OCI-LY7 (cell line): ENCODE results near the gene FMNL2. TPM values are rescaled to one million over a fixed set of nuclear protein-coding genes. Genes with fewer than 3 reads are reported as not detected.

Experiments used
- BruUV-seq: library from RNA; stranded (reverse); fragments of 400-500 nt; replicated peaks from 2 replicates; lab custom pipeline; 2021; lab: Mats Ljungman, UMichigan
- CTCF ChIA-PET: fragments of 300-600 bp; sonication (Branson Sonifier 250); formaldehyde crosslinking; loops from one replicate; lab custom pipeline; 2022; ENCODE audit warnings: antibody characterized with exemption; ENCODE audit not compliant: unreplicated experiment; lab: Charles Lee
- POLR2A ChIA-PET: fragments of 300-600 bp; sonication (Branson Sonifier 250); formaldehyde crosslinking; loops from one replicate; lab custom pipeline; 2022; ENCODE audit warnings: antibody characterized with exemption; lab: Charles Lee
- DNase-seq: peaks from one replicate; pipeline ENCODE4 v3.0.0-alpha.2; 2015; ENCODE audit warnings: low spot score
- H2AFZ ChIP-seq: fragments of 200-600 bp; sonication (generic), shearing (Covaris generic); 2 replicates; pipeline ENCODE4 v1.6.1; 2014; ENCODE audit warnings: mild to moderate bottlenecking, antibody characterized with exemption, low read length, moderate library complexity
- H3K27ac ChIP-seq: fragments of 200-600 bp; sonication (generic); 2 replicates; pipeline ENCODE4 v1.5.1; 2014; ENCODE audit warnings: mixed run types, low read depth, mild to moderate bottlenecking, moderate library complexity, low read length, inconsistent platforms; ENCODE audit not compliant: poor library complexity, severe bottlenecking
- H3K36me3 ChIP-seq: fragments of 200-600 bp; sonication (generic); 2 replicates; pipeline ENCODE4 v1.6.1; 2014; ENCODE audit warnings: mild to moderate bottlenecking, antibody characterized with exemption, low read length, moderate library complexity, mixed read lengths; ENCODE audit not compliant: insufficient read depth
- H3K4me1 ChIP-seq: fragments of 200-600 bp; sonication (generic); 2 replicates; pipeline ENCODE4 v1.5.1; 2014; ENCODE audit warnings: mild to moderate bottlenecking, low read length; ENCODE audit not compliant: insufficient read depth, poor library complexity, severe bottlenecking
- H3K4me2 ChIP-seq: fragments of 200-600 bp; sonication (generic); 2 replicates; pipeline ENCODE4 v1.6.1; 2014; ENCODE audit warnings: mild to moderate bottlenecking, low read length
- H3K4me3 ChIP-seq: fragments of 200-600 bp; sonication (generic); 2 replicates; pipeline ENCODE4 v1.5.1; 2014; ENCODE audit warnings: mild to moderate bottlenecking, low read depth, low read length; ENCODE audit not compliant: poor library complexity, severe bottlenecking
- H3K79me2 ChIP-seq: fragments of 200-600 bp; sonication (generic); 2 replicates; pipeline ENCODE4 v1.6.1; 2016; ENCODE audit warnings: low read depth, mild to moderate bottlenecking, low read length, moderate library complexity, mixed read lengths; ENCODE audit not compliant: insufficient read depth
- H3K9me2 ChIP-seq: fragments of 200-600 bp; sonication (generic); 2 replicates; pipeline ENCODE4 v1.6.1; 2016; ENCODE audit warnings: mild to moderate bottlenecking, low read length, mixed read lengths; ENCODE audit not compliant: insufficient read depth
- H3K9me3 ChIP-seq: fragments of 200-600 bp; sonication (generic); 2 replicates; pipeline ENCODE4 v1.6.1; 2014; ENCODE audit warnings: mild to moderate bottlenecking, mixed run types, low read length, mixed read lengths
- H4K20me1 ChIP-seq: fragments of 200-600 bp; sonication (generic); 2 replicates; pipeline ENCODE4 v1.6.1; 2014; ENCODE audit warnings: mild to moderate bottlenecking, antibody characterized with exemption, low read length, moderate library complexity, mixed read lengths; ENCODE audit not compliant: insufficient read depth
- CTCF ChIP-seq: fragments of 200-600 bp; sonication (generic); conservative IDR thresholded peaks from 2 replicates; pipeline ENCODE4 v1.5.1; 2014; ENCODE audit warnings: mild to moderate bottlenecking, antibody characterized with exemption, low read length, moderate library complexity, mixed read lengths
- EZH2phosphoT487 ChIP-seq: fragments of 200-600 bp; sonication (generic); IDR thresholded peaks from 2 replicates; pipeline ENCODE4 v1.6.1; 2018; ENCODE audit warnings: low read depth, borderline replicate concordance, mild to moderate bottlenecking, mixed run types, antibody characterized with exemption, low read length, moderate library complexity, mixed read lengths
- intact Hi-C: fragments of 100-400 bp; cut with micrococcal nuclease; formaldehyde crosslinking; loops from one replicate; pipeline ENCODE4 v1.10.0; 2022; ENCODE audit not compliant: unreplicated experiment
- total RNA-seq, 2 experiments: library from RNA; depleted of rRNA in 1 of 2; stranded (reverse); fragments of >200 nt in 1 of 2; shearing (Covaris generic) in 1 of 2; gene quantifications; 2 replicates each; pipeline ENCODE4 v1.2.3, GENCODE V29; 2014 to 2022

Gene FMNL2
- total RNA-seq, 2 experiments from 2014 or later, result 0.03 to 0.21 TPM

GRCh38 chr2:152447897-152448296, 112.9 kb downstream of the FMNL2 start:
- POLR2A ChIA-PET, result no interaction called here
- BruUV-seq, result no TSS peak
- CTCF ChIA-PET, result no interaction called here

GRCh38 chr2:152448606-152449005, 113.6 kb downstream of the FMNL2 start:
- no peak overlapping the region for H3K27ac ChIP-seq
- intact Hi-C loops, result no loop called here
- no peak for DNase-seq
- no peaks in the 10 kb centered on the region for H3K79me2 ChIP-seq
- CTCF ChIA-PET, result no interaction called here
- H3K4me2 ChIP-seq, result no peak overlapping the region
- no TSS peak for BruUV-seq
- no peaks in the 10 kb centered on the region for H3K9me3 ChIP-seq
- no peaks in the 10 kb centered on the region for H3K9me2 ChIP-seq
- no peak overlapping the region for H3K4me3 ChIP-seq
- no peak for TF ChIP-seq CTCF
- TF ChIP-seq EZH2phosphoT487, result no peak
- H3K36me3 ChIP-seq, result no peaks in the 10 kb centered on the region
- POLR2A ChIA-PET, result no interaction called here
- no peaks in the 10 kb centered on the region for H3K4me1 ChIP-seq
- no peaks in the 10 kb centered on the region for H4K20me1 ChIP-seq
- no peak overlapping the region for H2AFZ ChIP-seq

More at GRCh38 chr2:152447897-152448296, 112.9 kb downstream of the FMNL2 start:
- DNase-seq, result no peak
- Histone ChIP-seq H4K20me1 (no peaks in the 10 kb centered on the region), H3K4me3 (no peak overlapping the region), H3K79me2 (no peaks in the 10 kb centered on the region), H2AFZ (no peak overlapping the region), H3K4me2 (no peak overlapping the region), H3K36me3 (no peaks in the 10 kb centered on the region), H3K9me3 (no peaks in the 10 kb centered on the region), H3K4me1 (no peaks in the 10 kb centered on the region), H3K9me2 (no peaks in the 10 kb centered on the region), H3K27ac (no peak overlapping the region)
- intact Hi-C loops, result no loop called here
- TF ChIP-seq CTCF (no peak), EZH2phosphoT487 (no peak)

- intact Hi-C loops, result no loop called here
- Histone ChIP-seq H3K4me3 (no peak overlapping the region), H3K79me2 (no peaks in the 10 kb centered on the region), H3K27ac (no peak overlapping the region), H3K9me3 (no peaks in the 10 kb centered on the region), H3K4me2 (no peak overlapping the region), H3K9me2 (no peaks in the 10 kb centered on the region), H3K36me3 (no peaks in the 10 kb centered on the region), H4K20me1 (no peaks in the 10 kb centered on the region), H2AFZ (no peak overlapping the region), H3K4me1 (no peaks in the 10 kb centered on the region)
- TF ChIP-seq CTCF, result no peak
- no peak for TF ChIP-seq EZH2phosphoT487
- BruUV-seq, result no TSS peak
- no peak for DNase-seq
- ChIA-PET POLR2A (no interaction called here), CTCF (no interaction called here)
These were observed 114.6 kb downstream of the FMNL2 start for GRCh38 chr2:152449578-152449977.
